ENCODE measurements around the gene PROM1.

PROM1 gene

GRCh38 chr4:16078195-16078760 lies 5.5 kb downstream of the PROM1 start:
- no peaks in the 10 kb centered on the region for H3K9me3 ChIP-seq (ENCODE audit: control insufficient read depth, low read length)
- H3K36me3 ChIP-seq (ENCODE audit: control insufficient read depth, insufficient read depth, low read length, severe bottlenecking) = no peaks in the 10 kb centered on the region
- peaks cover 7% of the 10 kb centered on the region for H3K4me1 ChIP-seq (ENCODE audit: control insufficient read depth, insufficient read depth, low read length)
- no peak for DNase-seq (ENCODE audit: low read depth)
- H3K9ac ChIP-seq (ENCODE audit: low read length) = no peak overlapping the region
- H3K27me3 ChIP-seq (replicated peaks; ENCODE audit: control insufficient read depth, insufficient read depth, low read length) = peaks cover 60% of the 10 kb centered on the region
- no peak overlapping the region for H3K4me3 ChIP-seq (ENCODE audit: low read length)

GRCh38 chr4:16077786-16078185 lies 6.0 kb downstream of the PROM1 start:
- DNase-seq (ENCODE audit: low read depth) = no peak
- Histone ChIP-seq H3K9ac (ENCODE audit: low read length) (no peak overlapping the region), H3K9me3 (ENCODE audit: control insufficient read depth, low read length) (no peaks in the 10 kb centered on the region), H3K4me3 (ENCODE audit: low read length) (no peak overlapping the region), H3K36me3 (ENCODE audit: control insufficient read depth, insufficient read depth, low read length, severe bottlenecking) (no peaks in the 10 kb centered on the region), H3K27me3 (replicated peaks; ENCODE audit: control insufficient read depth, insufficient read depth, low read length) (peaks cover 62% of the 10 kb centered on the region), H3K4me1 (ENCODE audit: control insufficient read depth, insufficient read depth, low read length) (peaks cover 5% of the 10 kb centered on the region)

- no peaks in the 10 kb centered on the region for H3K4me1 ChIP-seq (ENCODE audit: control insufficient read depth, insufficient read depth, low read length)
- no peaks in the 10 kb centered on the region for H3K9me3 ChIP-seq (ENCODE audit: control insufficient read depth, low read length)
- DNase-seq (ENCODE audit: low read depth) = no peak
- no peaks in the 10 kb centered on the region for H3K36me3 ChIP-seq (ENCODE audit: control insufficient read depth, insufficient read depth, low read length, severe bottlenecking)
- H3K4me3 ChIP-seq (ENCODE audit: low read length) = no peak overlapping the region
- no peak overlapping the region for H3K9ac ChIP-seq (ENCODE audit: low read length)
- H3K27me3 ChIP-seq (replicated peaks; ENCODE audit: control insufficient read depth, insufficient read depth, low read length) = peaks cover 60% of the 10 kb centered on the region
Observed at GRCh38 chr4:16075975-16076757, 7.7 kb downstream of the PROM1 start.

- H3K27me3 ChIP-seq (replicated peaks; ENCODE audit: control insufficient read depth, insufficient read depth, low read length) = peaks cover 69% of the 10 kb centered on the region
- no peak overlapping the region for H3K9ac ChIP-seq (ENCODE audit: low read length)
- H3K9me3 ChIP-seq (ENCODE audit: control insufficient read depth, low read length) = no peaks in the 10 kb centered on the region
- no peak overlapping the region for H3K4me3 ChIP-seq (ENCODE audit: low read length)
- DNase-seq (ENCODE audit: low read depth) = no peak
- H3K4me1 ChIP-seq (ENCODE audit: control insufficient read depth, insufficient read depth, low read length) = no peaks in the 10 kb centered on the region
- H3K36me3 ChIP-seq (ENCODE audit: control insufficient read depth, insufficient read depth, low read length, severe bottlenecking) = no peaks in the 10 kb centered on the region
Observed at GRCh38 chr4:16075061-16075460, 8.8 kb downstream of the PROM1 start.

- DNase-seq (ENCODE audit: low read depth) = no peak
- Histone ChIP-seq H3K4me1 (ENCODE audit: control insufficient read depth, insufficient read depth, low read length) (no peaks in the 10 kb centered on the region), H3K4me3 (ENCODE audit: low read length) (no peak overlapping the region), H3K36me3 (ENCODE audit: control insufficient read depth, insufficient read depth, low read length, severe bottlenecking) (no peaks in the 10 kb centered on the region), H3K27me3 (replicated peaks; ENCODE audit: control insufficient read depth, insufficient read depth, low read length) (peaks cover 68% of the 10 kb centered on the region), H3K9ac (ENCODE audit: low read length) (no peak overlapping the region), H3K9me3 (ENCODE audit: control insufficient read depth, low read length) (no peaks in the 10 kb centered on the region)
Observed at GRCh38 chr4:16072168-16072567, 11.7 kb downstream of the PROM1 start.

GRCh38 chr4:16070203-16070602 lies 13.6 kb downstream of the PROM1 start:
- Histone ChIP-seq H3K9me3 (ENCODE audit: control insufficient read depth, low read length) (no peaks in the 10 kb centered on the region), H3K9ac (ENCODE audit: low read length) (no peak overlapping the region), H3K4me3 (ENCODE audit: low read length) (no peak overlapping the region), H3K4me1 (ENCODE audit: control insufficient read depth, insufficient read depth, low read length) (peaks cover 3% of the 10 kb centered on the region), H3K27me3 (replicated peaks; ENCODE audit: control insufficient read depth, insufficient read depth, low read length) (peaks cover 58% of the 10 kb centered on the region), H3K36me3 (ENCODE audit: control insufficient read depth, insufficient read depth, low read length, severe bottlenecking) (no peaks in the 10 kb centered on the region)
- no peak for DNase-seq (ENCODE audit: low read depth)

GRCh38 chr4:16067515-16067914 lies 16.3 kb downstream of the PROM1 start:
- no peak overlapping the region for H3K4me3 ChIP-seq (ENCODE audit: low read length)
- no peaks in the 10 kb centered on the region for H3K36me3 ChIP-seq (ENCODE audit: control insufficient read depth, insufficient read depth, low read length, severe bottlenecking)
- H3K4me1 ChIP-seq (ENCODE audit: control insufficient read depth, insufficient read depth, low read length) = peaks cover 3% of the 10 kb centered on the region
- no peak overlapping the region for H3K9ac ChIP-seq (ENCODE audit: low read length)
- no peaks in the 10 kb centered on the region for H3K9me3 ChIP-seq (ENCODE audit: control insufficient read depth, low read length)
- no peak for DNase-seq (ENCODE audit: low read depth)
- H3K27me3 ChIP-seq (replicated peaks; ENCODE audit: control insufficient read depth, insufficient read depth, low read length) = peaks cover 32% of the 10 kb centered on the region

GRCh38 chr4:16066586-16067128 lies 17.2 kb downstream of the PROM1 start:
- H3K4me3 ChIP-seq (ENCODE audit: low read length) = no peak overlapping the region
- peaks cover 3% of the 10 kb centered on the region for H3K4me1 ChIP-seq (ENCODE audit: control insufficient read depth, insufficient read depth, low read length)
- no peaks in the 10 kb centered on the region for H3K9me3 ChIP-seq (ENCODE audit: control insufficient read depth, low read length)
- DNase-seq (ENCODE audit: low read depth) = no peak
- peaks cover 26% of the 10 kb centered on the region for H3K27me3 ChIP-seq (replicated peaks; ENCODE audit: control insufficient read depth, insufficient read depth, low read length)
- no peak overlapping the region for H3K9ac ChIP-seq (ENCODE audit: low read length)
- no peaks in the 10 kb centered on the region for H3K36me3 ChIP-seq (ENCODE audit: control insufficient read depth, insufficient read depth, low read length, severe bottlenecking)

- no peaks in the 10 kb centered on the region for H3K36me3 ChIP-seq (ENCODE audit: control insufficient read depth, insufficient read depth, low read length, severe bottlenecking)
Observed at GRCh38 chr4:16065066-16065465, 18.8 kb downstream of the PROM1 start.

GRCh38 chr4:16062601-16063000 lies 21.2 kb downstream of the PROM1 start:
- DNase-seq (ENCODE audit: low read depth) = no peak
- no peaks in the 10 kb centered on the region for H3K9me3 ChIP-seq (ENCODE audit: control insufficient read depth, low read length)
- no peak overlapping the region for H3K9ac ChIP-seq (ENCODE audit: low read length)
- no peaks in the 10 kb centered on the region for H3K36me3 ChIP-seq (ENCODE audit: control insufficient read depth, insufficient read depth, low read length, severe bottlenecking)
- H3K4me3 ChIP-seq (ENCODE audit: low read length) = no peak overlapping the region
- H3K4me1 ChIP-seq (ENCODE audit: control insufficient read depth, insufficient read depth, low read length) = peaks cover 3% of the 10 kb centered on the region
- H3K27me3 ChIP-seq (replicated peaks; ENCODE audit: control insufficient read depth, insufficient read depth, low read length) = peaks cover 22% of the 10 kb centered on the region

More at GRCh38 chr4:16065066-16065465, 18.8 kb downstream of the PROM1 start:
- no peak for DNase-seq (ENCODE audit: low read depth)
- Histone ChIP-seq H3K4me3 (ENCODE audit: low read length) (no peak overlapping the region), H3K9ac (ENCODE audit: low read length) (no peak overlapping the region), H3K27me3 (replicated peaks; ENCODE audit: control insufficient read depth, insufficient read depth, low read length) (peaks cover 20% of the 10 kb centered on the region), H3K4me1 (ENCODE audit: control insufficient read depth, insufficient read depth, low read length) (peaks cover 3% of the 10 kb centered on the region), H3K9me3 (ENCODE audit: control insufficient read depth, low read length) (no peaks in the 10 kb centered on the region)

- peak; percentile 25 for DNase-seq (ENCODE audit: low read depth)
- H3K9me3 ChIP-seq (ENCODE audit: control insufficient read depth, low read length) = no peaks in the 10 kb centered on the region
- no peaks in the 10 kb centered on the region for H3K36me3 ChIP-seq (ENCODE audit: control insufficient read depth, insufficient read depth, low read length, severe bottlenecking)
- H3K4me3 ChIP-seq (ENCODE audit: low read length) = no peak overlapping the region
- peaks cover 6% of the 10 kb centered on the region for H3K4me1 ChIP-seq (ENCODE audit: control insufficient read depth, insufficient read depth, low read length)
- no peak overlapping the region for H3K9ac ChIP-seq (ENCODE audit: low read length)
- peaks cover 52% of the 10 kb centered on the region for H3K27me3 ChIP-seq (replicated peaks; ENCODE audit: control insufficient read depth, insufficient read depth, low read length)
Observed at GRCh38 chr4:16056681-16057385, 27.0 kb downstream of the PROM1 start.

All from adipocyte (in vitro differentiated cells).